ENCODE data around the gene GRM1. TPM values are rescaled to one million over a fixed set of nuclear protein-coding genes. Genes with fewer than 3 reads are reported as not detected.

Gene GRM1
- total and polyA plus RNA-seq, 2 donors (not counting 3 experiments of a cell fraction or from before 2014, with no cell fraction given): 0.07 TPM; not detected in 1

DNA sequence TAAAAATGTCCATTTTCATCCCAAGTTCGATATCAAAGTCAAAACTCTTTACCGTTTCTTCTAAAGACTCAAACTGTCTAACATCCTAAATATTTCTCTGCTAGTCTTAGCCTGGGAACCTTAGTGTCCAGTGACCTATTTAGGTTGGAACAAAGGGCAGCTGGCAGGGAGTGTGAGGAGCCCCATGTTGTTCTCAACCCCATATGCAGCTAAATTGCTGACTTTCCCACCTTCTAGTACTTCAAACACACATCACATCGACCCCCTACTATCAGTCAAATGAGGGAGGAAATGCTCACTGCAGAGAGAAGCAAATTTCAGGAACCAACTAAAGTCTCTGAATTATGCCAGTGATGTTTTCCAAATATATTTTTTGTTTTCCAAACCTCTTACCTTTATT lies 322.2 kb downstream of the GRM1 start:
- CTCF ChIA-PET: interaction anchor here (0.8 to 1.0 kb wide), 2 partner anchors 11 to 36 kb away, joined by 3 read pairs; no protein-coding TSS in a partner anchor
- H3K27me3 ChIP-seq (ENCODE audit: control insufficient read depth in 2 of 2, insufficient read depth in 2 of 2, low read length in 2 of 2): no peaks in the 10 kb centered on the region
- intact Hi-C loops (cut with micrococcal nuclease) (loop anchor here (10.0 kb wide), 2 partner anchors 536 to 564 kb away; partner anchors contain the start of gene FBXO30), dilution Hi-C loops (cut with MboI; ENCODE audit: extremely low pct_ligation_motif_present, low sequenced_read_pairs) (no loop called here)
- BruUV-seq (replicated peaks): no TSS peak
- H2AFZ ChIP-seq (ENCODE audit: low read depth, low read length): no peak overlapping the region
- H3K9ac ChIP-seq (replicated peaks; ENCODE audit: extremely low read depth, insufficient read depth, low read length): no peak overlapping the region
- no peak for TF ChIP-seq POLR2AphosphoS5 (IDR thresholded peaks at IDR 0.05; ENCODE audit: insufficient read depth, low read depth, low read length)
- TF ChIP-seq, protein P1, sequence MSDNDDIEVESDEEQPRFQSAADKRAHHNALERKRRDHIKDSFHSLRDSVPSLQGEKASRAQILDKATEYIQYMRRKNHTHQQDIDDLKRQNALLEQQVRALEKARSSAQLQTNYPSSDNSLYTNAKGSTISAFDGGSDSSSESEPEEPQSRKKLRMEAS (IDR thresholded peaks at IDR 0.05; ENCODE audit: insufficient read depth, insufficient read length): no peak
- no peak for TF ChIP-seq GATA2 (IDR thresholded peaks at IDR 0.05; ENCODE audit: insufficient read depth, insufficient read length, low read depth, low read length)
- TF ChIP-seq MYC (IDR thresholded peaks at IDR 0.05; ENCODE audit: low read depth, low read length): no peak
- TF ChIP-seq JUN (IDR thresholded peaks at IDR 0.05; ENCODE audit: borderline replicate concordance, insufficient read depth, insufficient read length, low read depth): no peak
- no peak for TF ChIP-seq EZH2 (IDR thresholded peaks at IDR 0.05; ENCODE audit: borderline replicate concordance, low read depth, low read length, severe bottlenecking)
- no peak for TF ChIP-seq FOS (IDR thresholded peaks at IDR 0.05; ENCODE audit: borderline replicate concordance, insufficient read depth, low read length)
- TF ChIP-seq, protein P2, sequence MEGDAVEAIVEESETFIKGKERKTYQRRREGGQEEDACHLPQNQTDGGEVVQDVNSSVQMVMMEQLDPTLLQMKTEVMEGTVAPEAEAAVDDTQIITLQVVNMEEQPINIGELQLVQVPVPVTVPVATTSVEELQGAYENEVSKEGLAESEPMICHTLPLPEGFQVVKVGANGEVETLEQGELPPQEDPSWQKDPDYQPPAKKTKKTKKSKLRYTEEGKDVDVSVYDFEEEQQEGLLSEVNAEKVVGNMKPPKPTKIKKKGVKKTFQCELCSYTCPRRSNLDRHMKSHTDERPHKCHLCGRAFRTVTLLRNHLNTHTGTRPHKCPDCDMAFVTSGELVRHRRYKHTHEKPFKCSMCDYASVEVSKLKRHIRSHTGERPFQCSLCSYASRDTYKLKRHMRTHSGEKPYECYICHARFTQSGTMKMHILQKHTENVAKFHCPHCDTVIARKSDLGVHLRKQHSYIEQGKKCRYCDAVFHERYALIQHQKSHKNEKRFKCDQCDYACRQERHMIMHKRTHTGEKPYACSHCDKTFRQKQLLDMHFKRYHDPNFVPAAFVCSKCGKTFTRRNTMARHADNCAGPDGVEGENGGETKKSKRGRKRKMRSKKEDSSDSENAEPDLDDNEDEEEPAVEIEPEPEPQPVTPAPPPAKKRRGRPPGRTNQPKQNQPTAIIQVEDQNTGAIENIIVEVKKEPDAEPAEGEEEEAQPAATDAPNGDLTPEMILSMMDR (IDR thresholded peaks at IDR 0.05; ENCODE audit: extremely low read depth in 1 of 2, insufficient read depth in 1 of 2, low read depth in 1 of 2, low read length in 2 of 2): no peak
- H3K9me1 ChIP-seq (replicated peaks; ENCODE audit: control insufficient read depth, extremely low read depth, insufficient read depth, low read length): no peaks in the 10 kb centered on the region
- no peak for DNase-seq (ENCODE audit: low read depth, low spot score)
- no peaks in the 10 kb centered on the region for H3K36me3 ChIP-seq (ENCODE audit: control insufficient read depth in 2 of 2, extremely low read depth in 1 of 2, insufficient read depth in 2 of 2, low read length in 2 of 2)
- POLR2A ChIA-PET: no interaction called here
- peaks cover 12% of the 10 kb centered on the region for H3K4me1 ChIP-seq (ENCODE audit: control insufficient read depth, extremely low read depth, insufficient read depth, low read length)
- no peak overlapping the region for H3K4me3 ChIP-seq (replicated peaks in 1 of 3; ENCODE audit: insufficient read depth in 1 of 3, low read depth in 1 of 3, low read length in 3 of 3)
- no peak overlapping the region for H3K4me2 ChIP-seq (ENCODE audit: insufficient read depth, low read length)
- H3K9me3 ChIP-seq (replicated peaks; ENCODE audit: control insufficient read depth, insufficient read depth, low read length): no peaks in the 10 kb centered on the region
- FAIRE-seq: no peak
- no peaks in the 10 kb centered on the region for H3K79me2 ChIP-seq (ENCODE audit: control insufficient read depth, insufficient read depth, low read length)
- no peak overlapping the region for H3K27ac ChIP-seq (ENCODE audit: insufficient read depth, low read depth, low read length)
- H4K20me1 ChIP-seq (replicated peaks; ENCODE audit: control insufficient read depth, extremely low read depth, insufficient read depth, low read length): no peaks in the 10 kb centered on the region

All from endothelial cell of umbilical vein (primary cell).